Ureter (tissue), 1 donor: ENCODE data around the gene MRPS27. TPM values are rescaled to one million over a fixed set of nuclear protein-coding genes. Genes with fewer than 3 reads are reported as not detected.

Source experiments
- DNase-seq: peaks from one replicate; pipeline ENCODE4 v3.0.0-alpha.2; 2020; ENCODE audit warnings: low spot score
- total RNA-seq: library from RNA; stranded (reverse); gene quantifications from one replicate; pipeline ENCODE4 v1.2.4, GENCODE V29; 2023
- donor health status: DM: yes; HTN: yes; CAD: no.

MRPS27 gene
- total RNA-seq, 1 donor from 2014 or later = 69.0 TPM

DNA sequence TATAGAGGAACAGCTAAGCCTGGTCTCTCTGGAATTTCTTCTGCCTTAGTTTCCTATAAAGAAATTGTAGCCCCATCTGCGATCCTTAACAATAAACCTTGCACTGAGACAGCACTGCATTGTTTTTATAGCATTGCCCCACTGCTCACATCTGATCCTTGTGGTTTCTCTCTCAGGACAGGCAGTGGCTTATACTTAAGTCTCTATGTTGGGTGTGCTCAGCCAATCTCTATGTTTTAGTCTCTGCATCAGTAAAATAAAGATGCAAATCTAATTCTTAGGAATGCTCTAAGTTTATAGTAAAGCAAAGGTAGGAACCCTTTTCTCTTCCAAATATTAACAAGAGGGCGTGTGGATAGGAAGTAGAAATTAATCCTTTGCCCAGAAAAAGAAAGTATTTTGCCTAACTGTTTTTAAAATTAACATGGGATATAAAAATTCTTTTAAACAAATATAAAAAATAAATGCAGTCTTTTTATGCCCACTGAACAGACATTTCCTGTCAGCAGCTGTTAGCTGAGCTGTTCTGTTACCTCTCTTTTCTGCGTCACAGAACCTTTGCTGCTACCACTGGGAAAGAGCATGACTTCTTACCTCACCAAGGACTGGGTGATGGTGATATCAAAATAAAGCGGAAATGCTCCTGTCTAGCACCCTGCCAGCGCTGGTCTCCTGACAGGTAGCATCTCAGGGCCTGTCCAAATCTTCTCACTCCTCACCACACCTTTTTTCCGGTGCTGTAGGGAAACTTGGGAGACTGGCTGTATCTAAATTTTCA is 29.5 kb downstream of the MRPS27 start:
- no peak for DNase-seq

DNA sequence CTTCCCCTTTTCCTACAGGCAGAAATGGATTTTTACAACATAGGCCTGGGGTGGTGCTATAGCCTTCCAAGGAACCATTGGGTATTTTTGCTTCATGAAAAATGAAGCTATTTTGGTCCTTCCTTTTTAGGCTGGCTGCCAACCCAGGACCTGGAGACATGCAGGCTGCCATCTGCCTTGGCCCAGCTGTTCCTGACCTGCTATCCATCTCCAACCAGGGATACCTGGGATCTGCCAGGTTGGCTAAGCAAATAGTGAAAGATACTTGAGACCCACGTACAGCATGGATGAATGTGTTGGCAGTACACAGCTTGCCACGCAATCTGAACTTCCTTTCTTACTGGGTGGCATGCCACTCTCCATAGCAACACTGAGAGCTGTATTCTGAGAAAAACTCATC is 31.1 kb downstream of the MRPS27 start:
- no peak for DNase-seq

DNA sequence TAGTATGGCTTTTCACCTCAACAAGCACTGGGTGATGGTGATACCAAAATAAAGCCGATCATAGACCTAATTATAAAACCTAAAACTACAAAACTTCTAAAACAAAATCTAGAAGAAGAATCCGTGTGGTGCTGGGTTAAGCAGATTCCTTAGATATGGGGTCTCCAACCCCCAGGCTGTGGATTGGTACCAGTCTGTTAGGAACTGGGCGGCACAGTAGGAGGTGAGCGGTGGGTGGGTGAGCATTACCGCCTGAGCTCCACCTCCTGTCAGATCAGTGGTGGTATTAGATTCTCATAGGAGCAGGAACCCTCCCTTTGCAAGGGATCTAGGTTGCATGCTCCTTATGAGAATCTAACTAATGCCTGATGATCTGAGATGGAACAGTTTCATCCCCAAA is 33.2 kb downstream of the MRPS27 start:
- no peak for DNase-seq

DNA sequence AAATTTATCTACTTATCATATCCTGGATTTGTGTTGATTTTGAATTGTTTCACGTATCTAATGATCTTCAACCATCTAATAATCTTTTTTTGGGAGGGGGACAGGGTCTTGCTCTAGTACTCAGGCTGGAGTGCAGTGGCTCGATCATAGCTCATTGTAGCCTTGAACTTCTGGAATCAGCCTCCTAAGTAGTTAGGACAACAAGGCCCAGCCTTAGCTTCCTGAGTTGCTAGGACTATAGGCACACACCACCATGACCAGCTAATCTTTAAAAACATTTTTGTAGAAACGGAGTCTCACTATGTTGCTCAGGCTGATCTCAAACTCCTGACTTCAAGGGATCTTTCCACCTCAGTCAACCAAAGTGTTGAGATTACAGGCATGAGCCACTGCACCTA is 34.6 kb downstream of the MRPS27 start:
- no peak for DNase-seq

DNA sequence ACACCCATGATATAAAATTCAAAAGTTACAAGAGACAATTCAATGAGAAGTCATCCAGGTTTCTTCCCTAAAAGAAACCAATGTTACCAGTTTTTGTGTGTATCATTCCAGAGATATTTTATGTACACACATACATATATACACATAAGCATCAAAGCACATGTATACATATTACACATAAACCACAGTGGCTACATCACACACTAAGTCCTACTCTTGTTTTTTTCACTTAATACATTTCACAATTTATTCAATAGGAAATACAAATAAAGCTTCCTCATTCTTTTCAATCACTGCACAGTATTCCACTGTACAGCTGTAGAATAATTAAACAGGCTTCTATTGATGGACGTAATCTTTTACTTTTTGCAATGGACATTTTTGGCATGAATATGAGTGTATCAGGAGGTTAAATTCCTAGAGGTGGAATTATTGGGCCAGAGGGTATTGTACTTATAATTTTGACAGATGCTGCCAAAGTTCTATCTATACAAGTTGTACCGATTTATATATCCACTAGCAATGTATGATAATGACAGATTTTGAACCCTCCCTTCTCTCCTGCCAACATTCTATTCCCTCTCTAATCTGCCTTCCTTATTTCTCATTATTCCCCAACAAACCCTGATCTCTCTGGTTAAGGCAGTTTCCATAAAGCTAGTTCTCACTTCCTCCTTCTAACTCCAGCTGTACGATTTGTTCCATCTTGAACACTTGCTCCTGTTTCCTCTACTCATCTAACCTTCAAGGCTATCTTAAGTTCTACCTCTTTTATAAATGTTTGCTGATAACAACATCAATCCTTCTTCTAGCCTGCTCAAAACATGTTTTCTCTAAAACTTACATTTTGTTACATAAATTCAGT is 35.2 kb downstream of the MRPS27 start:
- no peak for DNase-seq

DNA sequence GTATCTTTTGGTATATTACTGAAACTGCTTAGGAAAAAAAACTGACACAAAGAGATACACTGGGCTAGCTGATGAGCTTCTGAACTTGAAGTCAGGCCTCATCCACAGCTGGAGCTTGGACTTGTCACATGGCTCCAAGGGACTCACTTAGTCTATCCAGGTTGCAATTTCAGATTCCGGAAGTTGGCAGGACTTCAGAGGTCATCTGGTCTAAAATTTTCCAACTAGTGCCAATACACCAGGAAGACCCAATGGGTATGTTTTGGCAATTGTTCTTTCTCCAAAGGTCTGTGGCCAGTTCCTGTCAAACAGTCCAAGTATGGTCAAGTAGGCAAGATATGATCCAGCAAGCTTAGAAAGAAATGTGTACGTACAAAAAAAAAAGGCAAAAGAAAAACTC is 36.7 kb downstream of the MRPS27 start:
- no peak for DNase-seq

DNA sequence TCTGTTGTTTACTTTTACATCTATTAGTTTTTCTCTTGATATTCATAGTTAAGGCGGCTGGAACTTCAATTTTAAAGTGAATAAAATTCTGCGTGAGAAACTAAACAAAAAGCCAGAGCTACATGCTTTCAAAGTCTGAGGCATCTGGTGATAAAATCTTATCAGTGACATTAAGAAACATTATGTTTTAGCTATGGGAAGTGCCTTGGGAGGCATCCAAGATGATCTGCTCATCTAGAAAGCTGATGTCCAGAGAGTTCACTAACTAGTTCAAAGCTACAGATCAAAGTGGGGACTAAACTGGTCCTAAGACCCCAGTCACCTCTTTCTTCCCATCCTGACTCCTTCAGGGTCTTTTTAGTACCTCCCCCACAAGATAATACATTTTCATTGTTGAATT is 37.2 kb downstream of the MRPS27 start:
- no peak for DNase-seq

DNA sequence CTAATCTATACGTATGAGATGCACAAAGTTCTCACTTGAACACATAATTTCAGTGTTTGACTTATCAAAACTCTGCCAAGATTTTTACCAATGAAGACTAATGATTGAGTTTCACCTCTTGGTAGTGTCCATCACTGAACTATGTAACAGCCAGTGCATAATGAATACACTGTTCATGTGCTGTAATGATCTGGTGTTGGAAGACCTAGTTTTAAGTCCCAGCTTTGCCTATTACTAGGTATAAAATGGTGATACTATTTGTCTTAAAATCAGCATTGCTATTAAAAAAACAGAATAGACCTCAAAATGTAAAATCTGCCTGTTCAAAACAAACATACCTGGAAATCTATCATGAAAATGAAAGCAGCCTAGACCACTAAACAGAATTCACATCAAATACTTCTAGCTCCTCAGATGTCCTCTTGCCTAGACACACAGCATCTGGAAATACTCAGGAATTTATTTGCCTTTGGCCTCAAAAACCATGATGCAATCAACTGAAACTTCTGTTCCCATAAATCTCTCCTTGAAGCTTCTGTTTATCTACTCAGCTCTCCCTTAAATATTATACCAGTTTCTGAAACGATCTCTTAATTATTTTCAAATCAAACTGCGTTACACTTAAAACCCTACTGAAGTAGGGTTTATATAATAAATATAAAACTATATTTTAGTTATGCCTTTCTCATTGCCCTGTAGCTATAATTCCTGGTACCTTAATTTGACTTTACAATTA is 38.1 kb downstream of the MRPS27 start:
- no peak for DNase-seq

DNA sequence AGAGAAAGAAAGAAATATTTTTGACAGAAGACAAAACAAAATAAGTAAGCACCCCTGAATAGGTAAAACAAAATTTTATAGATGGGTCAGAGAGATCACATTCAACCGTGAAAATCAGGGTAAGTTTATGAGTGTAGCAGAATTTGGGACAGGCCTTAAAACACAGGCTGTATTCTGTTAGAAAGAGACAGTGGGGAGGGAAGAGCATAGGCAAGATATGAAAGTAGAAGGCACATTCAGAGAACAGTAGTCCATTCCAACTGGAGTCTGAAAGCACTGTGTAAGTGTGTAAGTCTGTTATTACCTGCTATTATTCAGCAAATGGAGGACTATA is 38.6 kb downstream of the MRPS27 start:
- DNase-seq = no peak

DNA sequence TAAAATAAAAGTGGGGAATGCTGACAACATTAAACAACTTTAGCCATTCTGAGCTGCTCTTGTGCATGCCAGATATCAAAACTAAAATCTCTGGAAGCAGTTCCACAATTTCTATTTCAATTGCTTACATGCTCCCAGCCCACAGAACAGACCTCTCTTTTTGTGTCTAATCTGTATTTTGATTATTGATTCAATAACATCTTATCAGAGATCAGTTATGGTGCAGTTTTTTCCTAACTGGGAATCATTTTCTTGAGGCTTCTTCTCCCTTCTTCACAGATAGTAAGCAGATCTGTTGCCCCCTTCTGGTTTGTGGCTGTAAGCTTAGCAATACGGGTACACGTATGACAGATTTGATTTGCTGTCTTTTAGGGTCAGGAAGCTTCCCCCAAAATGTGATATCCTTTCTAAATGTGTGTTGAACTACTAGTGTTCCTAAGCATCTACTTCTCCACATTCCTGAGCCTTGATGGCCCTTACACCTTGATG is 39.4 kb downstream of the MRPS27 start:
- DNase-seq = no peak

DNA sequence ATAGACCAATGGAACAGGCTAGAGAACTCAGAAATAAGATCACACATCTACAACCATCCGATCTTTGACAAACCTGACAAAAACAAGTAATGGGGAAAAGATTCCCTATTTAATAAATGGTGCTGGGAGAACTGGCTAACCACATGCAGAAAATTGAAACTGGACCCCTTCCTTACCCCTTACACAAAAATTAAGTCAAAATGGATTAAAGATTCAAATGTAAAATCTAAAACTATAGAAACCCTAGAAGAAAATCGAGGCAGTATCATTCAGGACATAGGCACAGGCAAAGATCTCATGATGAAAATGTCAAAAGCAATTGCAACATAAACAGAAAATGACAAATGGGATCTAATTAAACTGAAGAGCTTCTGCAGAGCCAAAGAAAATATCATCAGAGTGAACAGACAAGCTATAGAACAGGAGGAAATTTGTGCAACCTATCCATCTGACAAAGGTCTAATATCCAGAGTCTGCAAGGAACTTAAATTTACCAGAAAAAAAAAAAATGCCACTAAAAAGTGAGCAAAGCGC is 43.8 kb downstream of the MRPS27 start:
- DNase-seq = no peak

DNA sequence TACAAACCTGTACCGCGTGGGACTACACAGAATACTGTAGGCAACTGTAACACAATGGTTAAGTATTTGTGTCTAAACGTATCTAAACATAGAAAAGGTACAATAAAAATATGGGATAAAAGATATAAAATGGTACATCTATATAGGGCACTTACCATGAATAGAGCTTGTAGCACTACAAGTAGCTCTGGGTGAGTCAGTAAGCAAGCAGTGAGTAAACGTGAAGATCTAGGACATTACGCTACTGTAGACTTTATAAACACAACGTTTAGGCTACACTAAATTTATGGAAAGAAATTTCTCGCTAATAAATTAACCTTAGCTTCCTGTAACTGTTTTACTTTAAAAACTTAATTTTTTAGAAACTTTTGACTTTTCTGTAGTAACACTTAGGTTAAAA is 46.5 kb downstream of the MRPS27 start:
- no peak for DNase-seq

DNA sequence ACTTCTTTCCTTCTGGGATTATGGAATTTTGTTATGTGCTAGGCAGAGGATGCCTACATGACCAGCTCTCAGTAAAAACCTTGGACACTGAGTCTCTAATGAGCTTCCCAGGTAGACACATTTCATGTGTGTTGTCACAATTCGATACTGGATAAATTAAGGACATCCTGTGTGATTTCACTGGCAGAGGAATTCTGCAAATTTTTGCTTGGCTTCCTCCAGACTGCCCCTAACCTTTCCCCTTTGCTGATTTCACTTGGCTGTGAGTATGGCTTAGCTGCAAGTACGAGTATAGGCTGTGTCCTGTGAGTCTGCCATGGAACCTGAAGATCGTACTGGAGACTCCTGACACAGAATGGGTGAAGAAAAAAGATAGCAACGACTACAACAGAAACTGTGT is 47.6 kb downstream of the MRPS27 start:
- no peak for DNase-seq

DNA sequence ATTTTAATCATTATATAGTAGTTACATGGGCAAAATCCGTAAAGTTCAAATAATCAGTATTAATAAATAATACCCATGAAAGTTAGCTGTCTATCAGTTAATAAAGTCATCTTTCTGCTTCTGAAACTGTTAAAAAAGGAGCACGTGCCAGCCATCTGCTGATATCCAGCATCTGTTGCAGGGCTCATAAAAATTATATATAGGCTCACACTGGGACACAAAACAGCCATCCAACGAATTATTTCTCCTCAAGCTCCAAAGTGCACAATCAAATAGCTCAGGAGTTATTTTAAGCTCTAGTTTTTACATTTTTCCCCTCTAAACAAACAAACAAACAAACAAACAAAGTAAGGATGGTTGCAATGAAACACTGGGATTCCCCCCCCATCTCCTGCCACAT is 48.3 kb downstream of the MRPS27 start:
- DNase-seq = no peak

DNA sequence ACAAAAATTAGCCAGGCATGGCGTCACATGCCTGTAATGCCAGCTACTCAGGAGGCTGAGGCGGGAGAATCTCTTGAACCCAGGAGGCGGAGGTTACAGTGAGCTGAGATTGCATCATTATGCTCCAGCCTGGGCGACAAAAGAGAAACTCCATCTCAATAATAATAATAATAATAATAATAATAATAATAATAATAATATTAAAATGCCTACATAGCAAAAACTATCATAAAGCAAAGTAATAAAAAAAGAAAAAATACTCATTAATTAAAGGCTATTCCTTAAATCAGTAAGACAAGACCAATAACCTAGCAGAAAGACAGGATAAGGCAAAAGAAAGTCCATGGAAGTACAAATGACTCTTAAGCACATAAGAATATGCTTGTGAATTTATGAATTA is 50.0 kb downstream of the MRPS27 start:
- no peak for DNase-seq

DNA sequence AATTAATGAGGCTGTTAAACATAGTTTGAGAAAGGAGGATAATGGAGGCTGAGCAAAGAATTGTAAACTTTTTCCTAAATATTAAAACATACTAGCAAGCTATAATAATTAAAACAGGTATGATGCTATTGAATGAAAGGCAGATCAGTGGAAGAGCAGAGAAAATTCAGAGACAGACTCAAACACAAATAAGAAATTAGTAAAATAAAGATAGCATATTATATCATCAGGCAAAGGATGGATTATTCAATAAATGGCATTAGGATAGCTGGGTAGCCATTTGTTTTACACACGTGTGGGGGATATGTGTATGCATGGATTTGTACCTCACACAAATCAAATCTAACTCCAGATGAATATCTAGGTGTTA is 50.6 kb downstream of the MRPS27 start:
- no peak for DNase-seq

DNA sequence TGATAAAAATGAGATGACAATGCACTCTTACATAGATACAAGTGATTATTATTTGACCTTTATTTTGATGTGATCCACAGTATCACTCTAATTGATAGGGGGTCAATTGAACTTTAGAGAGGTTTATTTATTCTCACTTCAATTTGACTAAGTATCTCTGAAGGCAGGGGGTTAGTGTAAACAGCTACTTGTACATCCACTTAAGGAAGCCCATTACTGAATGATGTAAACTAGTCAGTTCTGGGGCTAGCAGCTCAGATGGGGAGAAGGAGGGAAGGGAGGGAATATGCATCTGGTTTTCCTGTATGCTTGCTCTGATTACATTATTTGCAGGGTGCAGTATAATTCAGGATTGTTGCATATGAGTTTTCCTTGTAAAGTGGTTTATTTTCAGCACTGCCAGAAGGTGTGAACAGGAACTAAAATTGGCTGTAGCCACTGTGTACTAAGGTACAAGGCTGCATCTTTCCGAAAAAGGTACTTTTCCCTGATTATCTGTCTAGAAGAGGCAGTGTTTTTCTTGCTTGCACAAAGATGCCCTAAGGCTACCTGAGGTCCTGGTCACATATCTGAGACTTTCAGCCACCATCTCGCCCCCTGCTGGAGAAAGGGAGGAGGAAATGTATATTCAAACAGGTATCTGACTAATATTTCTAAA is 51.2 kb downstream of the MRPS27 start:
- no peak for DNase-seq

DNA sequence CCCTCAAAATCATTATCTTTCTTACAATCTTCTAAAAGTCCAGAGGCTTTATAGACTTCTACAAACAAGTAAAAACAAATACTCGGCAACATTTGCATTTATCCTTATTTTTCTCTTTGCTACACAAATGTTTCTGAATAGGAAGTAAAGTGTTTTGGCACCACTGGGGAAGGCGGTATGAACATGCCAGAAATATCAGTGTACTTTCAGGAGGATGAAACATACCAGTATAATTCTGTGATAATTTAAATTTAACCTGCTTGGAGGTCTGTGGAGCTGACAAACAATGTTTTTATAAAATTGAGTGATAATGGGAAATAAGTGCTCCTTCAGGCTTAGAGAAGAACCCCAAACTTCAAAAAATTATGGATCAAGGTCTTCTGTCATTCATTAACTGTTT is 51.8 kb downstream of the MRPS27 start:
- DNase-seq = no peak

DNA sequence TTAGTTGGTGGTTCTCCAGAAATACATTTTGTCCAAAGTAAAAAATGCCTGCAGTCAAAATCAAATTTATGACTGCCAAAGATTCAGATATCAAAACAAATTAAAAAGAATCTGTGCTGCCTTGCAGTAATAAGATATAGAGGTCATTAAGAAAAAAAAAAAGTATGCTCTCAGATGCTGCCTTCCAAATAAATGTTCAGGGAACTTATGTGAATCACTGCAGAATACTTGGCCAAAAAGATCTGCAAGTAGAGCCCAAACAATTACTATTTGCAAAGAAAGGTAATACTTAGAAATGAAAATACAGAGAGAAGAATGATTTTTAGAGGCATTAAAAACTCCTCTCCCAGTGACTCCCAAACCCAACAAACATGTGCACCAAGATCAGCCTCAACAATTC is 52.4 kb downstream of the MRPS27 start:
- DNase-seq = no peak

DNA sequence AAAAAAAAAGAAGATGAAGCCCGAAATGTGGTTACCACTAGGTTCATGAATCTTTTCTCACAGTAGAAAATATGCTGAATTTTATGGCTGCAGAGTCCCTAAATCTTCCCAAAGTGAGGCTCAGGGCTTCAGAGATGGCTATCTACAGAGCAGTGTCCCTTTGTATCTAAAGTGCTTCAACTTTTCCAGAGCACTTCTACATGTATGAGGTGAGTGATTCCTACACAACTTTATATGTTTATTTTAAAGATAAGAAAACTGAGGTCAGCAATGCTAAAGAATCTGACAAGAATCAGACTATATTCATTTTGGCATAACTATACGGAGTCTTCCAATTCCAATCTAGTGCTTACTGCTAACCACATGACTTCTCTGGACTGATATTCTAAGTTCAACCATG is 53.2 kb downstream of the MRPS27 start:
- no peak for DNase-seq

DNA sequence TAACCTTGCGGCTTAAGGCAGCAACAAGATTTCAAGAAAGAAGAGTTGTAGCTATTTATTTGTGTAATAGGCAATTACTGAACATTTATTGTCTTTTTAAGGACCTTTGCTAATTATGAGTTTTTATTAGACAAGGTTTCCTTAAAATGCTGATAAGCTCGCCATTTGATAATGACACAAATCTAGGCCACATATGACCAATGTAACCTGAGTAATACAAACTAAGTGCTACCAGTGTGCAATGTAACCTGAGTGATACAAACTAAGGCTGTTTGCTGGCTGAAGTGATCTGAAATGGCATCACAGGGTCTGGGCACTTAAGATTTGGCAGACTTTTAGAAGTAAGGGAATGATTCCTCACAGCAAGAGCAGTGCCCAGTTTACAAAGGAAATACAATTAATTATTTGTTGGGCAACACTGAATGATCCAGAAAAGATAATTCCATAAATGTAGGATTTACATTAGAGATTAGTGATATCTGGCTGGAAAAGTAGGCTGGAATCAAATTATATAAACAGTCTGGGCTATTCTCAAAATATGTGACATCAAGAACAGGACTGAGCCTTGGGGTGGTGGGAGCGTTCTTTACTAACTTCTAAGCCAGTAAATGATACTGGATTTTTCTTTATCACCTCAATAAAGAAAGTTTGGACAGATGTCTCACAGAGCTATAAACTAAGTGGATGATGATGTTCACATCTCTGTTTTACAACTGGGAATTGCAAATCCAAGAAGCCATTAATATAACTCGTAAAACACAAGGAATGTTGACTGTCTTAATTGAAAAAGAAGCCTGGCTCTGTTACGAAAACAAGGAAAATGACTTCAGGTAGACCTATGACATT is 54.8 kb downstream of the MRPS27 start:
- no peak for DNase-seq
